ENCODE results near the gene ACYP2. TPM values are rescaled to one million over a fixed set of nuclear protein-coding genes. Genes with fewer than 3 reads are reported as not detected.

The ACYP2 gene
- total RNA-seq, 1 donor from 2014 or later = 13.6 TPM

DNA sequence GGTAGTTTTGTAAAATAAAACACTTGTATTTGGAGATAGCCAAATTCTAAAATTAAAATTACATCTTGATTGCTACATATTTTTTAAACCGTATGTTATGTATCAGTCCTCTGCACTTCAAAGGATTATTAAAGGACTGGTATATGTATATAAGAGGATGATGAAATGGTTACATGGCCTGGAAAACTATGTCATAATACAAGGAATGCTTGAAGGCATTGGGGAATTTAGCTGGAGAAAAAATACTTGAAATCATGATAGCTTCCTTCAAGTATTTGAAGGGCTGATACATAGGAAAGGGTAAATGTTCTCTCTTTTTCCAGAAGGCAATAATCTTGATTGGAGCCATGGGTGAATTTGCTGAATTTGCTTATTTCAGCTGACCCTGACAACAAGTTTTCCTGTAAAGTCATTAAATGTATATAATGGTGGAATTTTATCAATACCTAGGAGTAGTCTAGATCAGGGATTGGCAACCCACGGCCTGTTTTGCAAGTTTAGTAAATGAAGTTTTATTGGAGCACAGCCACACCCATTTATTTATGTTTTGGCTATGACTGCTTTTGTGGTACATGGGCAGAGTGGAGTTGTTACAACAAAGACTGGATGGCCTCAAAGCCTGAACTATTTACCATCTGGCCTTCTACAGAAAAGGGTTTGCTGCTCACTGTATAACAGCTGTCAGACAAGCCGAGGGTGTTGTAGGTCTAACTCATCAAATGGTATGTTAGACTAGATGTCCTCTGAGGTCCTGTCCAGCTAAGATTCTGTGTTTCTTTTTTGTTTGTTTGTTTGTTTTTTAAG is 34.4 kb downstream of the ACYP2 start:
- DNase-seq (ENCODE audit: low read depth) = no peak

DNA sequence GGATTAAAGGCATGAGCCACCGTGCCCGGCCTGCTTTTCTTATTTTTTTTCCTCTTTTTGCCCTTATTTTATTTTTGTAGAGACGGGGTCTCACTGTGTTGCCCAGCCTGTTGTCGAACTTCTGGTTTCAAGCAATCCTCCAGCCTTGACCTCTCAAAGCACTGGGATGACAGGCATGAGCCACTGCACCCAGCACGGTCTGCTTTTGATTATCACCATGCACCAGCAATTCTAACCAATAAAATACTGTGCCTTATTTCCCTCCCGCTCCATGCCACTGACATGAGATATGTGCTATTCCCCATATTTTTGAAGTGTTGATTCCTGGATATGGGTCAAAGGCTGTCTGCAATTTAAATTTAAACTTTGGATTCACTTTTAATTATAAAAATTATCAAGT is 42.9 kb downstream of the ACYP2 start:
- DNase-seq (ENCODE audit: low read depth) = no peak

DNA sequence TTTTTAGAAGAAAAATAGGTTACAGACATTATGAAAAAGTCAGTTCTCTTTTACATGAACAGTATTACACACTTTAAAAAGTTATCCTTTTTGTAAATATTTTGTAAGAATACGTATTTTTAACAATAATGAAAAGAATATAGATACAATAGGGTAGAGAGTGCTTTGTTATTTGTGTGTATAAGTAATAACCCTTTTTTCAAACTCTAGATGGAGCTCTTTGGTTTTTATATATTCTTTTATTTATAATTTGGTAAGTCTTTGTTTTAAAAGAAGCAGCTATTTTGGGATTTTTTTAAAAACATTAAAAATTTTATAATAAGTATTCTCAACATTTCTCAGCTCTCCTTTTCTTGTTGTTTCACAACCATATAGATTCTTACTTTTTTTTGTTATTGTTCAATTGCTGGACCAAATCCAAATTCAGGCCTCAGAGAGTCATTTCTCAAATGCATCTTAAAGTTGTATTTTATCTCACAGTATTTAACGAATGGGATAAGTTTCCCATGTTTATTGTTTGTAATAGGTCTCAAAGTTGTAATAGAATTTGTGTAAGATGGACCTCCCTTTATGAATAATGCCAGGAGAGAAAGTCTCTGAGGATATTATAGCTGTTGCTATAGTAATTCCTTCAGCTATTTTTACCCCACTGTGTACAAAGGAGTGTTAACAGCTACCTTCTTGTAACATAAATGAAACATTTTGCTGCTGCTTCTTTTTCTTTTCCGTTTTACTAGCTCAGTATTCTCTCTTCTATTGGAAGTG is 46.4 kb downstream of the ACYP2 start:
- peak; percentile 9 for DNase-seq (ENCODE audit: low read depth)

DNA sequence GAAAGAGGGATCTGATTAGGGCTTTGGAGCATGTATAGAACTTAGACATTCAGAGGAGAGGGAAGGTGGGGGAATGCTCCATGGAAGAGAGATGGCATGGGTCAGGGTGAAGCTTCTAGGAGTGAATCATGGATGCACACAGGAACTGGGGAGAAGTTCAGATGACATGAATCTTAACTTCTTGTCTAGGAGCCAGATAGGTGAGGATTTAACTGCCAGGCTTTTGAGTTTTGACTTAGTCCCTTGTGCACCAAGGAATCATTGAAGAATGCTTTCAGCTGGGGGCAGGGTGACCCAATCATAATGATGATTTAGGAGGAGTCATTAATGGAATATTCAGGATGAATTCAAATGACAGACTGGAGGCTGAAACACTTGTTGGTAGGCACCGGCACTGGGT is 48.7 kb downstream of the ACYP2 start:
- DNase-seq (ENCODE audit: low read depth) = peak; percentile 19

DNA sequence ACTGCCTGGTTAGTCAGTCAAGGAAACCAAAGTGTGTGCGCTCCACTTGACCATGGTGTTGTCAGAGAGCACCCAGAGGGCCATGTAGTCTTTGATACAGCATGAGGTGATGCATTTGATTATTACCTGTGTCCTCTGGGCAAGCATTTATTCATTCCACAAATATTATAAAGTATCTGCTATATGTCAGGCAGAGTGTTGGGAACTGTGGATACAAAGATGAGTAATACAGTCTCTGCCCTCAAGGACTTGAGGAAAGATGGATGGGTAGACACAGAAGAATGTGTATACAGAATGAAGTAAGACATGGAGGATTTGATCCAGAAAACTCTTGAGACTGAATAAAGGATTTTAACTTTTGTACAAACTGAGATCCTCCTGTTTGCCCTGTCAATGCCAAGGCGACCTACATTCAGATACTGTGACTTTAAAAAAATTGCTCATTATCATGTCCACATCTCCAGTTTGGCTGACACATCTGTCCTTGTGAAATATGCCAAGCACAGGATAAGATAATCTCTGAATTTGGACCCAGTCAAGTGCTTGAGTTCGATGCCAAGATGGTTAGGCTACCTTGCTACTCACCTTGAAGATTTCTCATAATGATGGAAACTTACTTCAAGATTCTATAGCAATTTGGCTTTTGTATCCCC is 50.8 kb downstream of the ACYP2 start:
- DNase-seq (ENCODE audit: low read depth) = no peak

DNA sequence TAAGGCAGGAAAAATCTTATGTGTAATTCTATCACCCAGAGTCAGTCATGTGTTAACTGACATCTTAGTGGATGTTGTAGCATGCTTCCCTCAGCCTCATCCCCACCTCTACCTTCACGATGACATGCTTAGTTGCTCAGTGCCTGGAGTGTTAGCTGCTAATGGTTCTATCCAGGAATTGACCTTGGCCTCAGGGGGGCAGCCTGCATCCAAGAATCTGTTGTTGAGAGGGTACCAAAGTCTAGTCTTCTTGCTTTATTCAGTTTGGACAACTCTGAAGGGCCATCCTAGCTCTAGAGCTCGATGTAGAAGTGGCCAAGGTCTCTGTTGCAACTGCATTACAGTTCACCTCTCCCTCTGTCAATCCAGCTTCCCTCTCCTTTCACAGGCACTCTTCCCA is 61.2 kb downstream of the ACYP2 start:
- DNase-seq (ENCODE audit: low read depth) = peak; percentile 9

DNA sequence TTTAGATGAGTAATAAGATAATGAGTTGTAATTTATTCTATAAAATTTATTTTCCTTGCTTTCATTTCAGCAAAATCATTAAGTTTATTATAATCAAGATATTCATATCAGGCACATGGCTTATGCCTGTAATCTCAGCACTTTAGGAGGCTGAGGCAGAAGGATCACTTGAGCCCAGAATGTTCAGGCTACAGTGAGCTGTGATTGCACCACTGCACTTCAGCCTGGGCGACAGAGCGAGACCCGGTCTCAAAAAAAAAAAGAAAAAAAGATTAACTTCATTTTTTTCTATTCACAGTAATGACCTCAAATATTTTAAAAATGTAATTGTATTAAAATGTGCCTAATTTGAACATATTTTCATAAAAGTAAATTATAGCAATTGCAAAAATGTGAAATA is 67.9 kb downstream of the ACYP2 start:
- DNase-seq (ENCODE audit: low read depth) = no peak

DNA sequence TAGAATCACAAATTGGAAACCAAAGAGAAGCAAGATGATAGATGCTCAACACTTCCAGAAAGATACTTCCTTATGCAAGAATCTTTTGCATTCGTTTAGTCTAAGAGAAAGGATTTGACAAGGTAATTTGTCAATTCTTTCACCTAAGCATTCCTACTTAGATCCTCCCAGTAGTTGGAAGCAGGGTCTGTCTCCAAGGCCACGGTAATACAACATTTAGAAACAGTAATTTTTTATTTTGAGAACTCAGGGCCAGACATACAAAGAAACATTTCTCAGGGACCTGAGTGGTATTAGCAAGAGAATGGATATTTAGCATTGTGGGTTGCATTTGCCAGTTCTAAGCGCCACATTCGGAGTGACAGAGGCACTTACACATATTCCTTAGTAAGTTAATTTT is 68.6 kb downstream of the ACYP2 start:
- DNase-seq (ENCODE audit: low read depth) = no peak

DNA sequence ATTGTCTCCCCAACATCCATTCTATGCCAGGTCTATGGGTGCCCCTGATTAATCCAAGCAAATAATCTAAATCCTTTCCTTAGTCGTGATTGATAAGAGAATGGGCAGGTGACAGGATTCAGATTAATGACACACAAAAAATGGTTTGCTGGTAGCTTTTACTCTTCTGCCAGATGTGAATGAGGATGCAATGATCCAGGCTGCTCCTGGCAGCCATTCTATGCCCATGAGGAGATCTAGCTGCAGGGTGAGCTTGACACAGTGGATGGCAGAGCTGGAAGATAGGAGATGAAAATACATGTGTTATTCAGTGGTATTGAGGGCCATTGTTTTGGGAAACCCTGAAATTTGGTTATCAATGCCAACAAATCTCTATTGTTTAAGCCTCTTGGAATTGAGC is 69.7 kb downstream of the ACYP2 start:
- no peak for DNase-seq (ENCODE audit: low read depth)

DNA sequence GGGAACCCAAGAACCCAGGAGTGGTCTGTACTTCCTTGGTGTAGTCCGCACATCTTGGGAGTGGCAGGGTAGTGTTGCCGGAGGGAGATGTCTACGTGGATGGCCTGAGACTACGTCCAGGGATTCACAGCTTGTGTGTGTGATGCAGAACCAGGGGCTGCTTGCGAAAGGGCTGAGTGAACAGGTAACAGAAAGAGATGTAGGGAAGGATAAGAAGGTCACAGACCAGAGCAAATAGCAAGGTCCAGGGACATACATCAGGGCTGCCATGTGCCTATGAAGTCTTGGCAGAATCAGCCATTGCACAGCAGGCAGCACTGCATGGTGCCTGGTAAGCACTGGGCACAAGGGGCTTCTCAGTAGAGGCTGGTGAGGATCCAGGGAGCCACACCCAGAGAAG is 71.9 kb downstream of the ACYP2 start:
- DNase-seq (ENCODE audit: low read depth) = no peak

DNA sequence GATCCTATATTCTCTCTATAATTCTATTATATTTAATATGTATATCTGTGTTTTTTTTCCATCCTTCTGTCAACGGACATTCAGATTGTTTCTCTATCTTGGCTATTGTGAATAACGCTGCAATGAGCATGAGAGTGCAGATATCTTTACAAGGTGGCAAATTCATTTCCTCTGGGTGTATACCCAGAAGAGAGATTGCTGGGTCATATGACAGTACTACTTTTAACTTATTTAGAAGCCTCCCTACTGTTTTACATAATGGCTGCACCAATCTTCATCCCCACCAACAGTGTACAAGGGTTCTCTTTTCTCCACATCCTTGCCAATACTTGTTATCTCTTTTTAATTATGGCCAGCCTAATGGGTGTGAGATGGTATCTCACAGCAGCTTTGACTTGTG is 74.1 kb downstream of the ACYP2 start:
- DNase-seq (ENCODE audit: low read depth) = no peak

DNA sequence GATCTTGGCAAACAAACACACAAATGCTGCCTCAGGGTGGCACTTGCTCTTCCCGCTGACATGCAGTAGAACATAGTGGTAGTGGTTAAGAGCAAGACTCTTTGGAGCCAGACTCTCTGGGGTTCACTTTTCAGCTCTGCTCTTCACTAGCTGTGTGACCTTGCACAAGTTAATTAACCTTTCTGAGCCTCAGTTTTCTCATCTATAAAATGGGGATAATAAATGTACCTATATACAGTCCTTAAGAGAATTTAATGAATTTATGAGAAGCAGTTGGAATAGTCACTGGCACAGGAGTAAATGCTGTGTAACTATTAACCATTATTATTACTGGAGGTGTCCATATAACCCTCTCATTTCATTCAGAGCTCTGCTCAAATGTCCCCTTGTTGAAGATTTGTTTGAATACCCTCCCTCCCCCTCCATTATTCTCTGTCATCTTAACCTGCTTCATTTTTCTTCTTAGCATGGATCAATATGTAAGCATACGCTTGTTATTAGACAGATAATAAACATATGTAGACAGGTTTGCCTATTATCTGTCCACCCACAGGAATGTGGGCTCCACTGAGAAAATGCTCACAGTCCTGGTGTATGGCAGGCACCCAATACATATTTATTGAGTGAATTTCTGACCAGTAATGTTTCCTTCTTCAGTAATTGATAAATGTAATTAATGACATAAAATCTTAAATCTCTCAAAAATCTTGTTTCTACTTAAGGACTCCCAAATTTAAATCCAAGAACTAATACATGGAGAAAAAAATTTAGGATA is 76.1 kb downstream of the ACYP2 start:
- DNase-seq (ENCODE audit: low read depth) = no peak

DNA sequence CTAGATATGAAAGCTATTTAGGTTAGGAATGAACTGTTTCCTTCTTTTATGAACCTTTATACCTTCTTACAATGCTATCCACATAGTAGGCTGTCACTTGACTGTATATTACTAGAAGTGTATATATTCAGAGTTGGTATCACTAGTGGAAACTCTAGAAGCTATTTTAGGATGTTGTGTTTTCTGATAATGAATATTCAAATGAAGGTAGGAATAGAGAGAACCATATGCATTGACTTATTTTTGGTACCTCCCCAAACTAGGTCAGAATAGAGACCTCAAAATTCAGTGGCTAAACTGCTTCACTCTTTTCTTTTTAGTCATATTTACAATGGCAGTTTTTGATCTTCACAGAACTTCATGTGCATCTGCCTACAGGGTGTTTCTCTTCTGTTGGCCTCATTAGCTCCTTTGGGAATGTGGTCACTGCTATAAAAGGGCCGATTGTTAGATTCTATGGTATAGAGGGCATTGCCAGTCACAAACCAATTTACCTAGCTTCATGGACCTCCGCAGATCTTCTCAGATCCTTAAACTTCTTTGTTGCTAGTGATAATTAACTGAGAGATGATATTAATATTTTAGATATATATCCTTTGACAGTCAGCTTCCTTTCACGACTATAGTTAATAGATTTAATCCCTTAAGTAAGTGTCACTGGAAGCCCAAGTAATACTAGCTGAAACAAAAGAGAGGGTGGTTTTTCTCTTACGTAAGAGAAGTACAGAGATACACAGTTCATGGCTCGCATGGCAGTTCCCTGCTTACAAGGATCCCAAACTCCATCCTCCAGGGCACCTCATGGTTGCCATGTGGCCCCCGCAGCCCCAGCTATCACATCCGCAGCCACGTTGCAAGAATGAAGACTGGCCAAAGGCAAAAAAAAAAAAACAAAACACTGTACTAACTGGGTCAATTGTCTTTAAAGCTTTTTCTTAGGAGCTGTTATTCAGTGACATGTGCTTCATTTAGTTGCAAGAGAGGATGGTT is 79.6 kb downstream of the ACYP2 start:
- DNase-seq (ENCODE audit: low read depth) = no peak

DNA sequence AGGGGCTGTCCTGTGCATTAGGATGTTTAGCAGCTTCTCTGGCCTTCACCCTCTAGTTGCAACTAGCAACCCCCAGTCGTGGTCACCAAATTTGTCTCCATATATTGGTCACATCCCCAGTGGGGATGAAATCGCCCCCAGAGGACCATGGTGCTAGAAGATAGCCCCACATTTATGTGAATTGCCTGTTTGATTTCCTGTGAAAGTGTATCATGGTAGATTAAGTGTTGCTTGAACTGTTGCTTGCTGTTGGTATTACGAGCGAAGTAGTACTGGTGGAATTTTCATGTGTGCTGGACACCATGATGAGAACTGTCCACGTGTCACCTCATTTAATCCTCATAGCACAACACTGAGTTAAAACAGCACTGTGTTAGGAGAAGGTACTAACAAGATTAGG is 81.2 kb downstream of the ACYP2 start:
- no peak for DNase-seq (ENCODE audit: low read depth)

DNA sequence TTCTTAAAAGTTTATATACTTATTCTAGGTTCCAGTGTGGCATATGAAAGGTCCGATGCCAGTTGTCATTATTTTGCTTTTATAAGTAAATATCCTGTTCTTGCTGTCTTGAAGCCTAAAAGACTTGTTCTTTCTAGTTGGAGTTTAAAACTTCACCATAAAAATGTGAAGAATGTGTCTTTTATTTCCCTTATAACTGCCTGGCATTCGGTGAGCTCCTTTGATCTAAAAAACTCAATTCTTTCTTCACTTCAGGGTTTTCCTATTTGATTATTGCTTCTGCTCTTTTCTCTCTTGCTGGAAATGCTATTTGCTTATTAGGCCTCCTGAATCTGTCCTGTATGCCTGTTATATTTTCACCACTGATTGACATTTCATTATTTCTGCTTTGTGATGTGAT is 89.1 kb downstream of the ACYP2 start:
- peak; percentile 11 for DNase-seq (ENCODE audit: low read depth)

DNA sequence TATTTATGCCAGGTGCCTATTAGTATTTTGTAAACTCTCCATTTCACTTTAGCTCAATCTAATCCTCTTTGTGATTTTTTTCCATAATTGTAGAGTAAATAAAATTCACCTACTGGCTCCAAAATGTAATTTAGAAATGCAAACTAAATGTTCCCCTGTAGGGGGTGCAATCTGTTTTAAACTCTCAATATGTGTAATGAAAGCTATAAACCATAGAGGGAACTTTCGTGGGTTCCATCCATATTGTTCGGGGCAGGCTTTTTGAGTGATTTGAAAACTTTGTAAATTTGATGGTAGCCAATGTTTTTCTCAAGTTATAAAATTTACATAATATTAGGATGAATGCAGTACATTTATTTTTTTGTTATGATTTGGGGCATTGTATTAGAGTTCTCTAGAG is 91.2 kb downstream of the ACYP2 start:
- DNase-seq (ENCODE audit: low read depth) = peak; percentile 50

DNA sequence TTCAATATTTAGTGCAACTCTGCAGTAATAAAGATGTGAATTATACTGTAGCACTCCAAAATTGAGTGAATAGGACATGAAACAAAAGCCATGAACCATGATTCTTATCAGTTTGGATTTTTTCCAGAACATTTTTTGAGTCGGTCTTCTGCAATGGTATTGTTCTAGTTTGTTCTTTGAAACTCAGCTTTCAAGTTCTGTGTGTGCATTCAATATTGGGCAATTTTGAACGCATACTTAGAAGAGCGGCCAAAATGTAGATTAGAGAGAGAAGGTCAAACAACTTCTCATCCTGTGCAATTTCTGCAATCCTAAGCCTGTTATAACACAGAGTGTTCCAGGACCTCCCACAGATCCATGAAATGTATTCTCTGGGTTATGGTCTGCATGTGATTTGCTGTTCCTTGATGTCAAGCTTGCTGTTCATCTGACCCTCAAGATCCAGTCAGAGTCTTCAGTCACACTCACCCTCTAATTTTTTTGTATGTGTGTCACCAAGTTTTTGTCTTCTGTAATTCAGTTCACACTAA is 92.3 kb downstream of the ACYP2 start:
- no peak for DNase-seq (ENCODE audit: low read depth)

DNA sequence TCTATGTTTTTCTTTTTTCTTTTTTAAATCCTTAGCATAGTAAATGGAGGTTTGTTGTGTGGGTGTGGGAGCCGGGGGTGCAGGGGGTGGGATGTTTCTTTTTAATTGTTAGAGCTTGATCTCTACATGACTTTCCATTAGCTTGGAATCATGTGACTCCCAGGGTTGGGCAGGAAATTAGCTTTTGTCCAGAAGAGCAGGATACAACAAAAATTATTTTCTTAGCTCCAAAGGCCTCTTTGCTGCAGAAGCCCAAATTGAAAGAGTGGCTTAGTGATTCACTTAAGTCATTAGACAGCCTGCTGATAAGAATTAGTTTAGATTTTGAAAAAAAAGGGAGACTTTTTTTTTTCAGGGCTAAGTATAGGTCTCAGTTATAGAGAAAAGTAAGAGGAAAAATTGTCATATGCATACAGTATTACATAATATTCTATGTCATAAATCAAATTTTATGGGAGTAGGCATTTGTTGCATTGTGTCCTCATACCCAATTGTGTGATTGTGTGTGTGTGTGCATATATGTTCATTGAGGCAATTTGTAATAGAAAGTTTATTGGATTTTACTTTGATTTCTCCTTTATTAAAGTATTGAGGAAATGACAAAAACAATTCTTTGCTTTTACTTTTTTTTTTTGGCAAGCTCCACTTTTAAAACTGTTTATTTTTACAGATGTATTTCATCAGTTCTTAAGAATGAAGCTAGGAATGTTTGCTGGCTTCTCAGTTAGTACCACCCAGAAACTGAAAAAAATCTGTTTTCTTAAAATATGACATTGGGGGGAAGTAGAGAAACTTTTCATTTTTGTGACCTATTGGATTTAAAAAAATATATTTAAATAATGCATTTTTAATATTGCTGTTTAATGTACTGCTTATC is 93.2 kb downstream of the ACYP2 start:
- no peak for DNase-seq (ENCODE audit: low read depth)

DNA sequence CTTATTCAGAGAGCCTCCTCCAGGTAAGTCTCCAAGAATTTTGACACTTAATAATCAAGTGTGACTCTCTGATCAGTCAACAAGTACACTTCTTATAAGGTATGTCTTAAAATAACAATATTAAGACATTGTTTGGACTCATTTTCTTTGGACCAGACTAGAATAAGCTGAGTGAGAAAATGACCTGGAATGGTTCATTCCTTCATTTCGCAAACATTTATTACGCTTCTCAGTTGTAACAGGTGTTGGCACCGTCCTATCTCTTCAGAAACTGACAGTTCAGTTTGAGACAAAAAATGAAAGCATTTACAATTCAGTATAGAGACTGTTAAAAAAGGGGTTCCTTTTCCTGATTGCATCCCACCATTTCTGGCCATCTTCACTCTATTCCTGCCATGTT is 94.0 kb downstream of the ACYP2 start:
- DNase-seq (ENCODE audit: low read depth) = no peak

DNA sequence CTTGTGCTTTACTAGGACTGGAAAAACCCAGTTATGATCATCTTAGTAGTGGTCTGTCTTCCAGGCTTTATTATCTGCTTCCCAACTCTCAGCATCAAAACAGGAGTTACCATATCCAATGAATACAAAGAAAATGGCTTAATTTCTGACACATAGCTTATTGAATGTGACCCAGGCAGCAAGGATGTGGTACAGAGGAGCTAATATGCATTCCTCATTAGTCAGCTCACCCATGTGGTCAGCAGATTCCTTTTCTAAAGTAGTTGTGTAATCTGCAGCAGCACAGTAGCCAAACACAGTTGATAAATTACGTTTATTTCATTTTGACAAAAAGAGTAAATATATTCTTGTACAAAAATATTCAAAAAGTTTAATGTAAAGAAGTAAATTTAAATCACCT is 97.0 kb downstream of the ACYP2 start:
- DNase-seq (ENCODE audit: low read depth) = peak; percentile 96
